Endothelial cell of umbilical vein (primary cell): Measurements from ENCODE around the gene SLC35G4.

Experiments used
- EZH2 ChIP-seq: IDR thresholded peaks from 2 replicates; pipeline ENCODE4 v1.6.1; 2012; ENCODE audit warnings: borderline replicate concordance, low read depth, mild to moderate bottlenecking, moderate library complexity, low read length, inconsistent platforms; ENCODE audit not compliant: severe bottlenecking
- GATA2 ChIP-seq: IDR thresholded peaks from 2 replicates; pipeline ENCODE4 v1.7.0; 2011; ENCODE audit warnings: low read depth, mild to moderate bottlenecking, moderate library complexity, mixed read lengths, low read length; ENCODE audit not compliant: insufficient read length, insufficient read depth
- JUN ChIP-seq: IDR thresholded peaks from 2 replicates; pipeline ENCODE4 v1.6.1; 2011; ENCODE audit warnings: borderline replicate concordance, low read depth; ENCODE audit not compliant: insufficient read length, insufficient read depth
- MAX ChIP-seq: IDR thresholded peaks from 2 replicates; pipeline ENCODE4 v1.6.1; 2011; ENCODE audit not compliant: insufficient read depth, insufficient read length
- MYC ChIP-seq: IDR thresholded peaks from one replicate; pipeline ENCODE4 v1.6.1; 2011; ENCODE audit warnings: mild to moderate bottlenecking, low read depth, low read length
- POLR2A ChIP-seq: IDR thresholded peaks from 2 replicates; pipeline ENCODE4 v1.6.1; 2012; ENCODE audit warnings: low read depth, mild to moderate bottlenecking, control low read depth, low read length
- POLR2AphosphoS5 ChIP-seq: IDR thresholded peaks from 2 replicates; pipeline ENCODE4 v1.6.1; 2012; ENCODE audit warnings: low read depth, mild to moderate bottlenecking, control low read depth, low read length, moderate library complexity; ENCODE audit not compliant: insufficient read depth
- TF ChIP-seq, protein P1 (sequence below), 2 donors: IDR thresholded peaks; 1 replicate in 1 of 2; 2 replicates in 1 of 2; pipeline ENCODE4 v1.5.1; 2011; ENCODE audit warnings: low read length in 2 of 2, mild to moderate bottlenecking in 2 of 2, moderate library complexity in 2 of 2, control low read depth in 1 of 2, inconsistent platforms in 1 of 2, low read depth in 1 of 2; ENCODE audit not compliant: insufficient read depth in 1 of 2; ENCODE audit errors: extremely low read depth in 1 of 2

GRCh38 chr18:11587846-11588245 lies 21.6 kb upstream of the SLC35G4 start:
- TF ChIP-seq GATA2 = no peak
- no peak for TF ChIP-seq POLR2AphosphoS5
- TF ChIP-seq, protein P1, sequence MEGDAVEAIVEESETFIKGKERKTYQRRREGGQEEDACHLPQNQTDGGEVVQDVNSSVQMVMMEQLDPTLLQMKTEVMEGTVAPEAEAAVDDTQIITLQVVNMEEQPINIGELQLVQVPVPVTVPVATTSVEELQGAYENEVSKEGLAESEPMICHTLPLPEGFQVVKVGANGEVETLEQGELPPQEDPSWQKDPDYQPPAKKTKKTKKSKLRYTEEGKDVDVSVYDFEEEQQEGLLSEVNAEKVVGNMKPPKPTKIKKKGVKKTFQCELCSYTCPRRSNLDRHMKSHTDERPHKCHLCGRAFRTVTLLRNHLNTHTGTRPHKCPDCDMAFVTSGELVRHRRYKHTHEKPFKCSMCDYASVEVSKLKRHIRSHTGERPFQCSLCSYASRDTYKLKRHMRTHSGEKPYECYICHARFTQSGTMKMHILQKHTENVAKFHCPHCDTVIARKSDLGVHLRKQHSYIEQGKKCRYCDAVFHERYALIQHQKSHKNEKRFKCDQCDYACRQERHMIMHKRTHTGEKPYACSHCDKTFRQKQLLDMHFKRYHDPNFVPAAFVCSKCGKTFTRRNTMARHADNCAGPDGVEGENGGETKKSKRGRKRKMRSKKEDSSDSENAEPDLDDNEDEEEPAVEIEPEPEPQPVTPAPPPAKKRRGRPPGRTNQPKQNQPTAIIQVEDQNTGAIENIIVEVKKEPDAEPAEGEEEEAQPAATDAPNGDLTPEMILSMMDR (IDR thresholded peaks at IDR 0.05; ENCODE audit: extremely low read depth in 1 of 2, insufficient read depth in 1 of 2, low read depth in 1 of 2, low read length in 2 of 2) = no peak
- no peak for TF ChIP-seq POLR2A
- no peak for TF ChIP-seq MAX
- TF ChIP-seq MYC = no peak
- no peak for TF ChIP-seq EZH2
- TF ChIP-seq JUN = no peak
